GM04503 (cell line): ENCODE data around the gene MPC1.
"Not testable (repeated sequence)": the region's sequence is repeated elsewhere in the genome, so short reads cannot be mapped to it uniquely, and the experiment has no call there.

Experiments
- DNase-seq: peaks from one replicate; pipeline ENCODE4 v3.0.0-alpha.2; 2012; ENCODE audit warnings: low read depth

The MPC1 gene

DNA sequence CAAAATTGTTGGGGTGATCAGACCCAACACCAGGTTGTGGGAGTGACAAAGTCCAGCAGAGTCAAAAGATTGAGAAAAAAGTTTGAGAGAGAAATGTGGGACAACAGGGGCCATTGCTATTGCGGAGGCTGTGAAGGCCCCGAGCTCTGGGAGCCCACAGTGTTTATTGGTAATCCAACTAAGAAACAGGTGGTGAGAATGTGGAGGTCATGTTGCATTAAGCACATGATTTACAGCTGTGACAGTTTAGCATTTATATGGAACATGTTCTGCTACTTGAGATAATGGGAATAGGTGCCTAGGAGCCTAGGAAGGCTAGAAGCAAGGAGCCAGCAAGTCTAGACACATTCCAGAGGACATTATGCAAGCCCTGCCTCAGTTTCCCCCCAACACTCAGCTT, 37.8 kb downstream of the MPC1 start:
- not testable (repeated sequence) for DNase-seq

- DNase-seq, result no peak
Measured at GRCh38 chr6:166344240-166344639, 38.5 kb downstream of the MPC1 start.

GRCh38 chr6:166343150-166343487, 39.6 kb downstream of the MPC1 start:
- no peak for DNase-seq

DNA sequence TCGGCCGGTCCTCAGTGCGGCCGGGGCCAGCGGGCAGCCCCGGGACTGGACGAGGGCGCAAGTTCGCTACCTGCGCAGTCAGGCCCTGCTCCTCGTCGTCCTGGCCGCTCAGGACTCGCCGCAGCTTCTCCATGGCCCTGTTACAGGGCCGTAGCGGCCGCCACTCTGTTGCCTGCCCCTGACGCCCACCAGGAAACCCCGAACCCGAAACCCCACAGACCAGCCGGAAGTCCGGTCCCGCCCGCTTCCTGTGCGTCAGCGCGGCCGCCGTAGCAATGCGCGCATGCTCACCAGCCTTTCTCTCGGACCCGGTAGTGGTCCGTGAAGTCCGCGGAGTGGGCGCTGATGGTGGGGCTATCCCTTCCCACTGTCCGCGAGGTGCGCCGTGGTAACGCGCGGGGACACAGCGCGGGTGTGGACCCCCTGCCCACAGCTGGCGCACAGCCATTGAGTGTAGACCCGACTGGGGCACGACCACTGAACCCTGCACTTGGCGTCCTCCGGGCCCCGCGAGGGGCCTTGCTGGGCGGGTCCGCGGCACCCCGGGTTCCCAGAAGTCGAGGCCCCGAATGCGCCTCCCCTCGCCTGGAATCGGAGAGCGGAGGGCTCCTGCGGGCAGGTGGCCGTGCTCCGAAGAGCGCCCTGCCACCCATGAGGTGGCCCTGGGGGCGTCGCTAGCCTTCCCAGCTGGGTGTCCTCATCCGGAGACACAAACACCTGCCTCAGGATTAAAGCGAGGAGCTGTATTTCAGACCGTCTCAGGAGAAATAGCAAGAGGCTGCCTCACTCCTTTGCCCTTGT, 40.2 kb downstream of the MPC1 start, which contains the start of gene SFT2D1:
Gene SFT2D1 (minus strand): TSS at position 197 of the 801 bp plus-strand sequence. CDS start 64 bp downstream, at position 133.
- DNase-seq, result peak; percentile 24

DNA sequence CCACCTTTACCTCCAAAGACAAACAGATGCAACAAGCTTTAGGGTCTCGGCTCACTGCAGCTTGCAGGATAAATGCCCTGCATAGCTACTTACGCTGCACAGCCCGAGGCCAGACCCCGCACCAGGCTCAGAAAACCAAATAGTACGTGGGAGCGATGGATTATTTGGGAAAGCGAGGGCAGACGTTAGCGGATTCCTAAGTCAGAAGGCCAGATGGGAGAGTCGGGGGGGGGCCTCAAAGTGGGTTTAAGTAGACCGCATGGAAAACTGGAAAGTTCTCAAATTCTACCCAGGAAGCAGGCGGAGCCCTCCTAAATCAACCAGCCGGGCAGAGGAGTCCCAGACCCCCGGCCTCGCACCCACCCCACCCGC, 40.8 kb downstream of the MPC1 start:
- DNase-seq, result no peak

- no peak for DNase-seq
Measured at GRCh38 chr6:166341464-166341863, 41.3 kb downstream of the MPC1 start.

- no peak for DNase-seq
Measured at GRCh38 chr6:166338854-166339253, 43.9 kb downstream of the MPC1 start.

DNA sequence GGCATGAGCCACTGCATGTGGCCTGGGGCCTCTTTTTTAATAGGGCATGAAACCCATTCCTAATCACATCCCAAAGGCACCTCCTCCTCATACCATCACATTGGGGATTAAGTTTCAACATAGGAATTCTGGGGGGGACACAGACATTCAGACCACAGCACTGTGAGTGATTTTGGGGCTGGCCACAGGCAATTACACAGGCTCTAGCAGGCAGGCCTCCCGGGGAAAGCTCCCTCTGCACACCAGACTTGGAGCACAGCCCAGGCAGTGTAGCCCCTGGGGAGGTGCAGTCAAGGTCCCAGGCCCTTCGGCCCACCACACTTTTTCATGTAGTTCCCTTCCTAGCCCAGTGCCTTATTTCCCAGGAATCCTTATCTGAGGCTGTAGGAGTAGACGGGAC, 45.9 kb downstream of the MPC1 start:
- no peak for DNase-seq

GRCh38 chr6:166335378-166336302, 47.1 kb downstream of the MPC1 start:
- no peak for DNase-seq

GRCh38 chr6:166334878-166335277, 47.9 kb downstream of the MPC1 start:
- no peak for DNase-seq

GRCh38 chr6:166333172-166333995, 49.4 kb downstream of the MPC1 start:
- no peak for DNase-seq

- no peak for DNase-seq
Measured at GRCh38 chr6:166331503-166332415, 51.0 kb downstream of the MPC1 start.

GRCh38 chr6:166330612-166331011, 52.1 kb downstream of the MPC1 start:
- no peak for DNase-seq

DNA sequence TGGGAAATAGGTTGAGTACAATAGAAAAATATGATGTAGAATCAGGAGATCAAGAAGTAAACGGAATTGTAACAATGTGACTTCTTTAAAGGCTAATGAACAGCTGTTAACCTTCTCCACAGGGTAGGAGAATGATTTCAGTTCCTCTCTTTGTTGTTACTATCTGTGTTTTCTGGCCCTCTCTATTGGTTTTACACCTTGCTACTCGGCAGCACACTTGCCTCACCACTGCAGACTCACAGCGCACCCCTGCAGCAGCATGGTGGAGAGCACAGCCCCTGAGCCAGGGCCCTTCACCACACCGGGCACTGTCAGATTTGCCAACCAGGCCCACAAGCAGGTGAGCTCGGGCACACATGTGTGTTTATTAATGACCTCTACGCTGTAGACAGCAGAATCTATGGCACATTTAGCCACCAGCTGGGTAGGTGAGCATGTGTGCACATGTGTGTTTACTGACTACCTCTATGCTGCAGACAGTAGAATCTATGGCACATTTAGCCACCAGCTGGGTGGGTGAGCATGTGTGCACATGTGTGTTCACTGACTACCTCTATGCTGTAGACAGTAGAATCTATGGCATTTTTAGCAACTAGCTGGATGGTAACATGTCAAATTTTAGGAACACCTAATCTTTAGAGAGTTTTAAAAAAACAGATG, 57.2 kb downstream of the MPC1 start:
- DNase-seq, result no peak

- DNase-seq, result no peak
Measured at GRCh38 chr6:166323395-166323794, 59.3 kb downstream of the MPC1 start.

DNA sequence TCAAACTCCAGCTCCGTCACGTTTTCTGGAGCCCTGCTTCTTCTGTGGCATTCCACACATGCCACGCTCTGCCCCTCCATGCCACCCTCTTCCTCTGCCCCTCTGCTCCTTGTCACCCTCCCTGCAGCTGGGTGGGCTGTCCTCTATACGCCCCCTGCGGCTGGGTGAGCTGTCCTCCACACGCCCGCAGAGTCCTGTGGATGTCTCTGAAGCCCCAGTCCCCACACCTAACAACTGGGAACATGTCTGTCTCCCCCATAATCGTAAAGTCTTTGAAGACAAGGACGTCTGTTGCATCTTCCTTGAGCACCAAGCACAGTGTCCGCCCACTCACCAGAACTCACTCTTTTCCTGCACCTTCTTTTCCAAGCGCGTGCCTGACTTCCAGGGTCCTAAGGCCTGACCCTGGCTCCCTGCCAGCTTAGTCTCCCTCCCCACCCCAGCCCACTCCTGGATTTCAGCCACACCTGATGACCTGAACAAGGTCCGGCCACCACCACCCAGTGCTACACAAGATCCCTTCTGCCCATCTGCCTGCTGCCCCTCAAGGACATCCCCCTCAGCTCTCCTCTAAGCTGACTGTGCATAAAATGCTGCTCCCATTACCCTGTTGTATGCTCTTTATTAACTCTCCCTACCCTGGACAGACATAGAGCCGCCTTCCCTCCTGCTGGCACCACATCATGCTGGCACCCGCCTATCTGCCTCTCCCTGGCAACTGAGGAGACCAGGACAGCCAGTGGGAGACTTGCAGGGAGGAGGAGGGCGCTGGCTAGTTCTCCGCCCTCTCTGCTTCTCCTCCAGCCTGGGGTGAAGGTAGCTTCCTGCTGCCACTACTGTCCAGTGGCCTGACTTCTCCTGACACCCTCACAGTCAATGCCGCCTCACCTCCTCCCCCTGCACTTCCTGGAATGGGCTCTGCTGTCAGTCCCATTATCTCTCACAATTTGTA, 63.8 kb downstream of the MPC1 start:
- no peak for DNase-seq

DNA sequence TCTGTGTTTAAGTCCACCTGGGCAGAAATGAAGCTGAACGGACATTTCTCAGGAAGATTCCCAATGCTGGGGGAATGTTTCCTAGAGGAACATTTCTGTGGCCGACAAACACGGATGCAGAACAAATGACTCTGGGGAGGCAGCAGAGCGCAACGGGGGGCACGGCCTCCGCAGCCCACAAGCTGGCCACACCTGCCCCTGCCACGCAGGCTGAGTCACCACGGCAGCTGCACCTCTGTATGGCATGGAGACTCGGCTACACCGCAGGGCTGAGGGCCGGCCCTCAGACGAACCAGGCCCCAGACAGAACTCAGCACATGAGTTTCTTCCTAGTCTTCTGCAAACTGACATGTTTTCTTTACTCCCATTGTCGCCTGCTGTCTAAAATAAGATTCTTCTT, 64.5 kb downstream of the MPC1 start:
- no peak for DNase-seq

GRCh38 chr6:166317261-166318212, 65.2 kb downstream of the MPC1 start:
- no peak for DNase-seq
